Epithelial cell of proximal tubule (primary cell): ENCODE measurements around the gene PSMB11. TPM values are rescaled to one million over a fixed set of nuclear protein-coding genes. Genes with fewer than 3 reads are reported as not detected.
A peak's percentile ranks its signal among the peaks of the same experiment; 100 is the strongest.

Source experiments
- DNase-seq: peaks from one replicate; pipeline ENCODE4 v3.0.0-alpha.2; 2011; ENCODE audit warnings: low read depth
- H3K4me3 ChIP-seq: 2 replicates; pipeline ENCODE4 v1.5.1; 2011; ENCODE audit warnings: low read depth, mild to moderate bottlenecking, low read length
- total RNA-seq: library from RNA; depleted of rRNA; stranded (reverse); fragments of >200 nt; gene quantifications from 2 replicates; pipeline ENCODE4 v1.2.3, GENCODE V29; 2015
- TF ChIP-seq, protein P1 (sequence below): conservative IDR thresholded peaks from 2 replicates; pipeline ENCODE4 v1.5.1; 2012; ENCODE audit warnings: low read depth, mild to moderate bottlenecking, low read length

Gene PSMB11
- total RNA-seq, 1 donor from 2014 or later: not detected

- peak within 1 kb of the TSS; percentile 88 for H3K4me3 ChIP-seq
- TF ChIP-seq, protein P1, sequence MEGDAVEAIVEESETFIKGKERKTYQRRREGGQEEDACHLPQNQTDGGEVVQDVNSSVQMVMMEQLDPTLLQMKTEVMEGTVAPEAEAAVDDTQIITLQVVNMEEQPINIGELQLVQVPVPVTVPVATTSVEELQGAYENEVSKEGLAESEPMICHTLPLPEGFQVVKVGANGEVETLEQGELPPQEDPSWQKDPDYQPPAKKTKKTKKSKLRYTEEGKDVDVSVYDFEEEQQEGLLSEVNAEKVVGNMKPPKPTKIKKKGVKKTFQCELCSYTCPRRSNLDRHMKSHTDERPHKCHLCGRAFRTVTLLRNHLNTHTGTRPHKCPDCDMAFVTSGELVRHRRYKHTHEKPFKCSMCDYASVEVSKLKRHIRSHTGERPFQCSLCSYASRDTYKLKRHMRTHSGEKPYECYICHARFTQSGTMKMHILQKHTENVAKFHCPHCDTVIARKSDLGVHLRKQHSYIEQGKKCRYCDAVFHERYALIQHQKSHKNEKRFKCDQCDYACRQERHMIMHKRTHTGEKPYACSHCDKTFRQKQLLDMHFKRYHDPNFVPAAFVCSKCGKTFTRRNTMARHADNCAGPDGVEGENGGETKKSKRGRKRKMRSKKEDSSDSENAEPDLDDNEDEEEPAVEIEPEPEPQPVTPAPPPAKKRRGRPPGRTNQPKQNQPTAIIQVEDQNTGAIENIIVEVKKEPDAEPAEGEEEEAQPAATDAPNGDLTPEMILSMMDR: no peak
- DNase-seq: peak; percentile 93
Observed at GRCh38 chr14:23034498-23035302, 7.3 kb upstream of the PSMB11 start, which contains the start of gene PSMB5. Gene PSMB5 (minus strand): TSS chr14:23034900. CDS start chr14:23034881, 19 bp downstream.

DNA sequence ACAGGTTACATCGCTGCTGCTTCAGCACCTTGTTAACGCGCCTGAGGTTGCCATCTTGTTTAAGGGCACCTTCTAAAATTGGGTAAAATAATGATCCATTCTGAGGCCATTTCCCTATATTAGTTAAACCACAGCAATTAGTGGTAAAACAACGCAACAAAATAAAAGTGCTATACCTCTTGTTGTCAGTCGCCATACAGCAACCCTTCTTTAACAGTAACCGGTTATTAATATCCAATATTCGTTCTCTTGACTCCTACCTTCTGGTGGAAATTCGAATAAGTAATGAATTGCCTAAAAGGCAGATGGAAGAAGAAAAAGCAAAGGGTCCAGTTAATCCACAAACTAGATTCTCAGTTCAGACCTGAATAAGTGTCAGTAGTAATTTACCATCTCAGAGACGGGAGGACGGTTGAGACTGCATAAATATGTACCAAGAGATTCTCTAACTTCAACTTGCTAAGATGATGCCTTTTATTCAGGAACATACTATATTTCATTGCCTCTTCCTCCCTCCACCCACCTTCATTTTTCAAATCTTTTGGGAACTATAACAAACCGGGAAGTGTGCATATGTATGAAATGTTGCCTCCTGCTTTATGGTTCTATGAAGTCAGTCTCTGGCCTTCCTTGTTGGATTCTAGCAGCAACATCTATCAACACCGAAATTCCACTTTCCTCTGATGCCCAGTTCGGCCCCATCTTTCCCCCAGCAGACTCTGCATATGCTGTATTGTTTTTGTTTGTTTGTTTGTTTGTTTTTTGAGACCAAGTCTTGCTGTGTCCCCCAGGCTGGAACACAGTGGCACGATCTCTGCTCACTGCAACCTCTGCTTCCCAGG, 6.5 kb upstream of the PSMB11 start:
- TF ChIP-seq, protein P1: no peak
- no peak for DNase-seq
- peak overlapping the region; percentile 88 for H3K4me3 ChIP-seq

- no peak for DNase-seq
- TF ChIP-seq, protein P1: no peak
- no peak overlapping the region for H3K4me3 ChIP-seq
Observed at GRCh38 chr14:23040100-23040499, 1.9 kb upstream of the PSMB11 start.

DNA sequence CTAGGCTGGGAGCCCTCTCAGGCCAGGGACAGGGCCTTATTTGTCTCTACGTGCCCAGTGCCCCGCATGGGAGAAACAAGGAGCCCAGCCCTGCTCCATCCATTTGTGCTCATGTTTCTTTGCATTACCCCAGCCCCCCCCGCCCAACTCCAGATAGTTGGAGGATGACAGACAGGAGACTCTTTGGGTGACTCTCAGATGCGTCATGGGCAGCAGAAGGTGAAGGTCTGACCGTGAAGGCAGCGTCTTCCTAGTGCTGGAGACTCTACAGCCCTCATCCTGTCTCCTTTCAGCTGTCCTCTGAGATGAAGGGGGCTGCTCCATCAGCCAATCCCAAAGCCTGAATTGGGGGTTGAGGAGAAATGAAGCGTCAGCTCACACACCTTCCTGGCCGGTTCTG, 283 bp upstream of the PSMB11 start:
- DNase-seq: no peak
- H3K4me3 ChIP-seq: no peak overlapping the region
- TF ChIP-seq, protein P1: no peak

DNA sequence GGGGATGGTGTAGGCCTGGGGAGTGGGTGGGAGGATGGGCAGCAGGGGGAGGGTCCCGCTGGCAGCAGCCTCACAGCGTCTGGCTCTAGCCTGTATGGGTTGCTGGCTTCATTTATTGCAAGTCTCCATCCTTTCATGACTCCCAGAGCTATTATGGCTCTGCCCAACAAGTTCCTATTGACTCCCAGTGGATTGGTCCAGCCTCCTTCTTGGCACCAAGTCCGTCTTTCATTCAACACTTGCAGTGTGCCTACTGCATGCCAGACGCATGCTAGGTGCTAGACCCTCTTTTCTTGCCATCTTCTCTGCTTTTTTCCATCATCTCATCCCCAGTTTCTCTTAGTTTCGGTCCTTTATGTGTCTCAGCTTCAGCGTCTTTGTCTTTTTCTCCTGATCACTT, 1.1 kb downstream of the PSMB11 start:
- DNase-seq: no peak
- TF ChIP-seq, protein P1: no peak
- no peak overlapping the region for H3K4me3 ChIP-seq

DNA sequence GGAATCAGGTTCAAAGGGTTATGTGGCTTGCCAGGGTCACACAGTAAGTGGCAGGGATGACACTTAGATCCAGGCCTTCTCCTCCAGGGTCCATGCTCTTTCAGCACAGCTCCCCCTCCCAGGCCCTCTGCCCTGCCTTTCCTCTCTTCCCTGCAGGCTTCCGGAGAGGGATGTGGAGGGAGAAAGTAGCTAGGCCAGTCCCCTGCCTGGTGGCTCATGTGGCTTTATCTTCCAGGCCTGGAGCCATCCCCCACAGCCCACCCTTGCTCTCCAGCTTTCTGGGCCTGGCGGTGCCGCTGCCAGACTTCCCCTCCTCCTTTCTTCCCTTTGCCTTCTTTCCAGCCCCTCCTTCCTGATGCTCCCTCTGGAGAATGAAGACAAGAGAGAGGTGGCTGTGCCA, 1.7 kb downstream of the PSMB11 start:
- no peak overlapping the region for H3K4me3 ChIP-seq
- DNase-seq: no peak
- TF ChIP-seq, protein P1: no peak
